GM21390 (cell line): ENCODE data around the gene NRG2.

Experiments used
- ATAC-seq: cut with Tn5 transposase; IDR thresholded peaks from one replicate; pipeline ENCODE4 v1.9.1; 2021; ENCODE audit not compliant: unreplicated experiment

Gene NRG2

GRCh38 chr5:139885172-139885856 is 157.8 kb downstream of the NRG2 start:
- ATAC-seq, result no peak

DNA sequence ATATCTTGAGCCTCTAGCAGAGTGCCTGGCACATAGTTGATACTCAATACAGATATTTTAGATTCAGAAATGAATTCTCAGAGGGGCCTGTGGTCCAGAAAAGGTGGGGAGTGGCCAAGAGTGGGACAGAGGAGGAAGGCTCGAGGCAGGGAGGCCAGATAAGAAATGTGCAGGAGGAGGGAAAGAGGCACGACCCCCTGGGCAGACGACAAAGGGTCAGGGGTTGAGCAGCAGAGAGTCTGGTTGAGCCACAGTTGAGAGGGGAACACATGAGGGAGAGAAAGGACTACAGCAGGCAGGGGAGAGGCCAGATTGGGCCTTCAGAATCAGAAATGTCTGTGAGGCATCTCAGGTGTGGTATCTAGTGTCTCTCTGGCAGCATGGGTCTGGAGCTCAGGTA is 158.4 kb downstream of the NRG2 start:
- no peak for ATAC-seq

GRCh38 chr5:139884144-139884543 is 159.0 kb downstream of the NRG2 start:
- ATAC-seq, result no peak

GRCh38 chr5:139882961-139883539 is 160.0 kb downstream of the NRG2 start:
- no peak for ATAC-seq

- no peak for ATAC-seq
Measured at GRCh38 chr5:139882316-139882715, 160.8 kb downstream of the NRG2 start.

GRCh38 chr5:139881143-139881733 is 161.9 kb downstream of the NRG2 start:
- ATAC-seq, result no peak

GRCh38 chr5:139880416-139881142 is 162.5 kb downstream of the NRG2 start:
- ATAC-seq, result no peak

DNA sequence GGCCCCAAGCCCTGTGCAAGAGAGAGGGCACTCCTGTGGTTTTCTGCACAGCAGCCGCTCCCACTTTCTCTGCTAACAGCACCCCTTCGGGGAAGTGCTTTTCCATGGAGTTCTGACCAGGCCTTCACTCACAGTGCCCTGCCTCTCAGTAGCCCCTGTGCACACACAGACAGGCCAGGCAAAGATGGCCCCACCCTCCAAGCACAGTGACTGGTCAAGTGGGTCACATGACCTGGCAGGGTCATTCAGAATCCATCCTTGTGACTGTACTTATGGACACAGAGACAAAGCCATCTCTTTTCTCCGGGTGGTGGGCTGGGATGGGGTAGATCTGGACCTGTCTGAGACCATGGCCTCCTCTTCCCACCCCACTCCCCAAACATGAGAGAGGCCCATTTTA is 165.0 kb downstream of the NRG2 start:
- no peak for ATAC-seq

GRCh38 chr5:139877129-139877597 is 165.9 kb downstream of the NRG2 start:
- ATAC-seq, result no peak

DNA sequence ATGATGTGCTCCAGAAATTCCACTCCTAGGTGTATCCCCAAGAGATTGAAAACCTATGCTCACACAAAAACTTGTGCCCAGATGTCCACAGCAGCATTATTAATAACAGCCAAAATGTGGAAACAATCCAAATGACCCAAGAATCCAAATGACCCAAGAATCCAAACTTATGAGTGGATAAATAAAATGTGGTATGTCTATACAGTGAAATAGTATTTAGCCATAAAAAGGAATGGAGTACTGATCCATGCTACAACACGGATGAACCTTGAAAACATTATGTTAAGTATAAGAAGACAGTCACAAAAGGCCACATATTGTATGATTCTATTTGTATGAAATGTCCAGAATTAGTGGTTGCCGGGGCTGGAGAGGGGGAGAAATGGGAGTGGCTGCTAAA is 167.1 kb downstream of the NRG2 start:
- no peak for ATAC-seq

DNA sequence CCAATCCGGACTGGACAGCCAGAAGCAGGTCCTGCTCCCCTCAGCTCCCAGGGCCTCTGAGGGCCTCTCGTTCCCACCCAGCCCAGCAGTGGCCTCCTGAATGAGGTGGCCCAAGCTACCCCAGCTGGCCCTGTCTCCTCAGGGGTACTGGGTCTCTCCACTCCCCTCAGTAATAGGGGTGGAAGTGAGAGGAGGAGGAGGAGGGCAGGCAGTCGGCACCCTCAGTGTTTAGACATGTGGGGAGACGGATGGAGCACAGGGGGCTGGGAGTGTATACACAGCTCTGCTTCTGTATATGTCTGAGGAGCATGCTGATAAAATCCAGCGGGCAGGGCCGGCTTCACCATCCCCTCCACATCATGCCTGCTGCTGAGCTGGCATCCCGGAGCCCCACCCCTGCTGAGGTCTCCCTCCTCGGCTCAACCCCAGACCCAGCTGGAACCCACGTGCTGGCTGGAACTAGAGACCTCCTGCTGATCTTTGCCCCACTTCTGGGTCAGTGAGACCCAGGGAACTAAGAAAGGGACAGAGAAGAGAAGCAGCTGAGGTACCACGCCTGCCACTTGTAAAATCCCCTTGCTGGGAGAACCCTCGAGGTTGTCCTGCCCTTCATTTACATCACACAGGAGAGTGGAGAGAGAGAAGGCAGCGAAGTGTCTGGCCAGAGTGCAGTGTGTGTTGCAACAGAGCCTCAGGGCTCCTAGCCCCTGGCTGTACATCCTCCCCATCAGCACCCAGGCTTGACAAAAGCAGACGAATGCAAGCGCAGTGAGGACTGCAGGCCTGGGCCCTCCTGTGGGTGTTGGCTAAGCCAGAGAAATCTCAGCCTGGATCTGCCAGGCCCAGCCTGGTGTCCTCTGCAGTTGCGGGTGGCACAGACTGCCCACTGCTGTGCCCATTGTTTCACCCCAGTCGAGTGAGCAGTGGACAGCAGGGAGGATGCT is 170.0 kb downstream of the NRG2 start:
- no peak for ATAC-seq

- no peak for ATAC-seq
Measured at GRCh38 chr5:139872052-139872766, 170.9 kb downstream of the NRG2 start.

DNA sequence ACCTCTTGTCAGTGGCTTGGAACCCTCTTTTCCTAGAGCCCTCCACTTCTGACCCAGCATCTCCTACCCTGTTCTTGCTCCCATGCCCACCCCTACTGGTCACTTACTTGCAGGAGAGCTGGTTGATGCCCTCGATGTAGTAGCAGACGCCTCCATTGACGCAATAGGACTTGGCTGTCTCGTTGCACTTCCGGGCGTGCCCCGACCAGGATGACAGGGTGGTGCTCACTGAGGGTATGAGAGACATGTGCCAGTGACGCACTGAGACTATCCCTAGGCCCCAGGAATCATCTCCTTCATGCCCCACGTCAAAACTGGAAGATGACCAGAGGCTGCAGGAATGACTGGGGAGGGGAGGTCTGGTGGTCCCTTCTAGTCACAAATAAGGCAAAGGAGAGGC is 171.5 kb downstream of the NRG2 start:
- no peak for ATAC-seq

- no peak for ATAC-seq
Measured at GRCh38 chr5:139870677-139871076, 172.4 kb downstream of the NRG2 start.

DNA sequence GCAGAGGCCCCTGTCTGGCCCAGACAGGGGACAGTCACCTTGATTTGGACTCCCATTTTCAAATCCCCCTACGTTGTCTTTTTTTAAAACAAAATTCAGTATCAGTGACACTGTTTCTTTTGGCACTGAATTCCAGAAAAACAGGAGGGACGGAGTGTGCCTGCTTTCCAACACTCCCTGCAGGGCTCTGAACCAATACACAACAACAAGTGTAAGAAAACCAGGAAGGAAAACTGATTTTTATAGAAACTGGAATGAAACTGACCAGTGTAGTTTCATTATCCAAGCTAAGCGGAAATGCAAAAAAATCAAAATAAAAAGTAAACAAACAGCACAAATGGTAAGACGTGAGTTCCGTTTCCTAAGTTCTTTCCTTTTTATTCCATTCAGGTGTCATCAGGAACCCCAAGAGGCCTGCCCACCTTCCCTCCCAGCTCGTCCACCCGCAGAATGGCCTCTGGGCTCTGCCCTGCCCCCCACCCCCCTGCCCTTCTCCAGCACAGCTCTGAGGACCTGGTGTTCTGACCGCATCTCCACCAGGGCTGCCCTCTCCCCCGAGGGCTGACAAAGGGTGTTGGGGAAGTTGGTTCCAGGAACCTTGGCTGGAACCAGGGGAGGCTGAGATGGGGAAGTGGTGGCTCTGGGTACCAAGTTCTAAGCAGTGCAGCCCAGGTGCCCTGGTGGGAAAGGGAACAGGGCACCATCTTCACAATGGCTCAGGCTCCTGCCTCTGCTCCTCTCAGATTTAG is 173.9 kb downstream of the NRG2 start:
- no peak for ATAC-seq

DNA sequence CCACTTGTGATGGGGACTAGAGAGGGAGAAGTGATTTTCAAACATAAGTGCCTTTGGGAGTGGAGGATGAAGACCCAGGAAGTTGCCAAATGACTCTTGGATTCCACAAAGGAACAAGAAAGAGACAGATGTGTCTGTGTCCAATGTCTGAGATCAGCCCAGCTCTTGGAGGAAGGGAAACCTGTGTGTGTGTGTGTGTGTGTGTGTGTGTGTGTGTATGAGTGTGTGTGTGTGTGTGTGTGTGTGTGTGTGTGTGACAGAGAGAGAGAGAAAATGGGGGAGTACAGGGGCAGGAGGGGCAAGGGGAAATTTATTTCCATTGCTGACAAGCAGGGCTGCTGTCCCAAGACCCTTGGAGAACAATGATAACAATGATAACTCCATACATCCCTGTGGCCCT is 175.5 kb downstream of the NRG2 start:
- no peak for ATAC-seq

DNA sequence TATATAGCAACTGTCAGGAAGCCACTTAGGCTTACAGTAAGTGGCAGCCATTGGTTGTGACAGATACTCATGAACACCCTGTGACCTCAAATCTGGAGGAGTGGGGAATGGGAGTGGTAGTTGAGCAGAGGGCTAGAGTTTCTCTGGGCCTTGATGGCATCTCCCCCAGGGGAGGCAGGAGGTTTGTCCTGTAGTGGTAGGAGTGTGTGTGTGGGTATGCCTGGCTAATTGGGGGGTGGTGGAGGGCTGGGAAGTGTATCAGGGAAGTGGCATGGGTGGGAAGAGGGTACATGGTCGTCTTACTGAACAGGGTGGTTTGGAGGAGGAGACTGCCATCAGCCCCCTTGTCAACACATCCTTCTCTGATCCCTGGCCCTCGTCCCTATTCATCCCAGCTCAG is 176.0 kb downstream of the NRG2 start:
- no peak for ATAC-seq

GRCh38 chr5:139864716-139865483 is 178.2 kb downstream of the NRG2 start:
- ATAC-seq, result no peak
